ENCODE results near the gene WEE2. TPM values are rescaled to one million over a fixed set of nuclear protein-coding genes. Genes with fewer than 3 reads are reported as not detected.

WEE2 gene
- total and polyA plus RNA-seq, 9 of the 15 experiments (the other 6 are each of a cell fraction or from before 2014, with no cell fraction given): not detected

DNA sequence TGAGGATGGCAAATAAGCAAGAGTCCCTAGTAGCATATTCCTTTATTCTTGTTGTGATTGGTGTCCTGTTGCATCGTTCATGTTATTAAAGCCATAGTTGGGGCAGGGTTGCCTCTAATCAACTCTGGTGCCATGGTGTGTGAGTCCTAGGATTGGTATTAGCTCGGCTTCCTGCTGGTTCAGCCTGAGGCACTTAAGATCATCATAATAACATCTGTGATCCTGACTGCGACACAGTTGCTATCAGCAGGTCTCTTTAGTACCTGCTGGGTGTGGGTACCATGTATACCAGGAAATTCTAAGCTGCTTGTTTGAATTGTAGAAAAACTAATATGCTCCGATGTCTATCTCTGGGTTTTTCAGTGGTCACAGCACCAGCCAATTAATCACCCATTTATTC lies 1.6 kb downstream of the WEE2 start:
- FAIRE-seq: no peak
- H3K79me2 ChIP-seq (ENCODE audit: control insufficient read depth, insufficient read depth, low read length): no peaks in the 10 kb centered on the region
- POLR2A ChIA-PET: no interaction called here
- TF ChIP-seq KAT7 (CRISPR knock-in tag; IDR thresholded peaks at IDR 0.05; ENCODE audit: borderline replicate concordance) (no peak), HEY1 (CRISPR knock-in tag; IDR thresholded peaks at IDR 0.05; ENCODE audit: borderline replicate concordance) (no peak), HMG20A (CRISPR knock-in tag; conservative IDR thresholded peaks at IDR 0.05) (no peak), EWSR1 (IDR thresholded peaks at IDR 0.05; ENCODE audit: borderline replicate concordance, low read depth, partially characterized antibody) (no peak), ZNF830 (CRISPR knock-in tag; IDR thresholded peaks at IDR 0.05) (no peak), RBM39 (optimal IDR thresholded peaks at IDR 0.05; ENCODE audit: low read depth, low read length) (no peak)
- TF ChIP-seq, protein P1, sequence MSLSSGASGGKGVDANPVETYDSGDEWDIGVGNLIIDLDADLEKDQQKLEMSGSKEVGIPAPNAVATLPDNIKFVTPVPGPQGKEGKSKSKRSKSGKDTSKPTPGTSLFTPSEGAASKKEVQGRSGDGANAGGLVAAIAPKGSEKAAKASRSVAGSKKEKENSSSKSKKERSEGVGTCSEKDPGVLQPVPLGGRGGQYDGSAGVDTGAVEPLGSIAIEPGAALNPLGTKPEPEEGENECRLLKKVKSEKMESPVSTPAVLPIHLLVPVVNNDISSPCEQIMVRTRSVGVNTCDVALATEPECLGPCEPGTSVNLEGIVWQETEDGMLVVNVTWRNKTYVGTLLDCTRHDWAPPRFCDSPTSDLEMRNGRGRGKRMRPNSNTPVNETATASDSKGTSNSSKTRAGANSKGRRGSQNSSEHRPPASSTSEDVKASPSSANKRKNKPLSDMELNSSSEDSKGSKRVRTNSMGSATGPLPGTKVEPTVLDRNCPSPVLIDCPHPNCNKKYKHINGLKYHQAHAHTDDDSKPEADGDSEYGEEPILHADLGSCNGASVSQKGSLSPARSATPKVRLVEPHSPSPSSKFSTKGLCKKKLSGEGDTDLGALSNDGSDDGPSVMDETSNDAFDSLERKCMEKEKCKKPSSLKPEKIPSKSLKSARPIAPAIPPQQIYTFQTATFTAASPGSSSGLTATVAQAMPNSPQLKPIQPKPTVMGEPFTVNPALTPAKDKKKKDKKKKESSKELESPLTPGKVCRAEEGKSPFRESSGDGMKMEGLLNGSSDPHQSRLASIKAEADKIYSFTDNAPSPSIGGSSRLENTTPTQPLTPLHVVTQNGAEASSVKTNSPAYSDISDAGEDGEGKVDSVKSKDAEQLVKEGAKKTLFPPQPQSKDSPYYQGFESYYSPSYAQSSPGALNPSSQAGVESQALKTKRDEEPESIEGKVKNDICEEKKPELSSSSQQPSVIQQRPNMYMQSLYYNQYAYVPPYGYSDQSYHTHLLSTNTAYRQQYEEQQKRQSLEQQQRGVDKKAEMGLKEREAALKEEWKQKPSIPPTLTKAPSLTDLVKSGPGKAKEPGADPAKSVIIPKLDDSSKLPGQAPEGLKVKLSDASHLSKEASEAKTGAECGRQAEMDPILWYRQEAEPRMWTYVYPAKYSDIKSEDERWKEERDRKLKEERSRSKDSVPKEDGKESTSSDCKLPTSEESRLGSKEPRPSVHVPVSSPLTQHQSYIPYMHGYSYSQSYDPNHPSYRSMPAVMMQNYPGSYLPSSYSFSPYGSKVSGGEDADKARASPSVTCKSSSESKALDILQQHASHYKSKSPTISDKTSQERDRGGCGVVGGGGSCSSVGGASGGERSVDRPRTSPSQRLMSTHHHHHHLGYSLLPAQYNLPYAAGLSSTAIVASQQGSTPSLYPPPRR (CRISPR knock-in tag; IDR thresholded peaks at IDR 0.05; ENCODE audit: borderline replicate concordance): no peak
- TF ChIP-seq, protein P2, sequence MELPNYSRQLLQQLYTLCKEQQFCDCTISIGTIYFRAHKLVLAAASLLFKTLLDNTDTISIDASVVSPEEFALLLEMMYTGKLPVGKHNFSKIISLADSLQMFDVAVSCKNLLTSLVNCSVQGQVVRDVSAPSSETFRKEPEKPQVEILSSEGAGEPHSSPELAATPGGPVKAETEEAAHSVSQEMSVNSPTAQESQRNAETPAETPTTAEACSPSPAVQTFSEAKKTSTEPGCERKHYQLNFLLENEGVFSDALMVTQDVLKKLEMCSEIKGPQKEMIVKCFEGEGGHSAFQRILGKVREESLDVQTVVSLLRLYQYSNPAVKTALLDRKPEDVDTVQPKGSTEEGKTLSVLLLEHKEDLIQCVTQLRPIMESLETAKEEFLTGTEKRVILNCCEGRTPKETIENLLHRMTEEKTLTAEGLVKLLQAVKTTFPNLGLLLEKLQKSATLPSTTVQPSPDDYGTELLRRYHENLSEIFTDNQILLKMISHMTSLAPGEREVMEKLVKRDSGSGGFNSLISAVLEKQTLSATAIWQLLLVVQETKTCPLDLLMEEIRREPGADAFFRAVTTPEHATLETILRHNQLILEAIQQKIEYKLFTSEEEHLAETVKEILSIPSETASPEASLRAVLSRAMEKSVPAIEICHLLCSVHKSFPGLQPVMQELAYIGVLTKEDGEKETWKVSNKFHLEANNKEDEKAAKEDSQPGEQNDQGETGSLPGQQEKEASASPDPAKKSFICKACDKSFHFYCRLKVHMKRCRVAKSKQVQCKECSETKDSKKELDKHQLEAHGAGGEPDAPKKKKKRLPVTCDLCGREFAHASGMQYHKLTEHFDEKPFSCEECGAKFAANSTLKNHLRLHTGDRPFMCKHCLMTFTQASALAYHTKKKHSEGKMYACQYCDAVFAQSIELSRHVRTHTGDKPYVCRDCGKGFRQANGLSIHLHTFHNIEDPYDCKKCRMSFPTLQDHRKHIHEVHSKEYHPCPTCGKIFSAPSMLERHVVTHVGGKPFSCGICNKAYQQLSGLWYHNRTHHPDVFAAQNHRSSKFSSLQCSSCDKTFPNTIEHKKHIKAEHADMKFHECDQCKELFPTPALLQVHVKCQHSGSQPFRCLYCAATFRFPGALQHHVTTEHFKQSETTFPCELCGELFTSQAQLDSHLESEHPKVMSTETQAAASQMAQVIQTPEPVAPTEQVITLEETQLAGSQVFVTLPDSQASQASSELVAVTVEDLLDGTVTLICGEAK (IDR thresholded peaks at IDR 0.05): no peak
- TF ChIP-seq, protein P2 (CRISPR knock-in tag; IDR thresholded peaks at IDR 0.05): no peak

More for the DNA sequence above, 1.6 kb downstream of the WEE2 start:
- ATAC-seq (no peak), DNase-seq (ENCODE audit: extremely low read depth in 1 of 4, low spot score in 3 of 4) (no peak)
- Histone ChIP-seq H3K4me1 (replicated peaks in 1 of 2; ENCODE audit: control insufficient read depth in 2 of 2, insufficient read depth in 2 of 2, low read length in 2 of 2) (no peaks in the 10 kb centered on the region), H3K9ac (ENCODE audit: insufficient read depth in 1 of 2, low read depth in 2 of 2, low read length in 2 of 2) (no peak overlapping the region), H2AFZ (ENCODE audit: low read depth, low read length) (no peak overlapping the region), H3K9me1 (ENCODE audit: control insufficient read depth, insufficient read depth, low read length) (no peaks in the 10 kb centered on the region), H3K4me3 (no peak overlapping the region), H4K20me1 (replicated peaks; ENCODE audit: control insufficient read depth, insufficient read depth, low read length) (no peaks in the 10 kb centered on the region), H3K36me3 (ENCODE audit: control insufficient read depth, insufficient read depth, low read length) (no peaks in the 10 kb centered on the region), H3K27me3 (ENCODE audit: control insufficient read depth in 2 of 2, insufficient read depth in 2 of 2, low read length in 2 of 2) (peaks cover 8 to 31% of the 10 kb centered on the region in 2 experiments), H3K4me2 (ENCODE audit: insufficient read depth, low read length) (no peak overlapping the region), H3K27ac (ENCODE audit: extremely low read depth, low read depth, low read length) (no peak overlapping the region), H3K9me3 (replicated peaks; ENCODE audit: control insufficient read depth, insufficient read depth, low read depth, low read length) (no peaks in the 10 kb centered on the region)
- CTCF ChIA-PET (ENCODE audit: low intra/inter-chr PET ratio): no interaction called here
- WGBS (ENCODE audit: insufficient coverage, low coverage, missing lambda C conversion rate): 0% methylated on average over 4 of the region's 4 CpGs
- BruUV-seq (replicated peaks): no TSS peak
- in situ Hi-C loops (cut with MboI) (no loop called here), intact Hi-C loops (cut with micrococcal nuclease) (no loop called here)

Measured in K562 (cell line).